GM12878 (cell line): ENCODE data around the gene AFF2. TPM values are rescaled to one million over a fixed set of nuclear protein-coding genes. Genes with fewer than 3 reads are reported as not detected.

ENCODE experiments used
- ATAC-seq: fragments of 200-7000 bp; cut with Tn5 transposase; 3 replicates; pipeline ENCODE4 v1.9.1; 2020; ENCODE audit warnings: mild to moderate bottlenecking, moderate library complexity
- BruUV-seq: library from RNA; stranded (reverse); fragments of 400-500 nt; replicated peaks from 2 replicates; lab custom pipeline; 2021; lab: Mats Ljungman, UMichigan
- CTCF ChIA-PET: fragments of 300-600 bp; sonication (Branson Sonifier 250); formaldehyde crosslinking; extraction: SDS; loops from one replicate; lab custom pipeline; 2021; ENCODE audit warnings: inconsistent platforms; lab: Yijun Ruan, JAX
- POLR2A ChIA-PET: fragments of 350-600 bp; formaldehyde crosslinking; extraction: SDS; loops from one replicate; lab custom pipeline; 2021; ENCODE audit warnings: inconsistent platforms; lab: Charles Lee
- RAD21 ChIA-PET: fragments of 300-600 bp; sonication (Branson Sonifier 250); formaldehyde crosslinking; loops from one replicate; lab custom pipeline; 2023; ENCODE audit warnings: antibody characterized with exemption; ENCODE audit not compliant: unreplicated experiment; lab: Charles Lee
- SMC1A ChIA-PET: fragments of 300-600 bp; sonication (Branson Sonifier 250); formaldehyde crosslinking; loops from one replicate; lab custom pipeline; 2023; ENCODE audit not compliant: unreplicated experiment, uncharacterized antibody; lab: Charles Lee
- DNase-seq: peaks from one replicate; pipeline ENCODE4 v3.0.0-alpha.2; 2011; ENCODE audit warnings: low read depth, low spot score
- FAIRE-seq: peaks from 3 replicates; lab custom pipeline; 2011; peaks lifted over from hg19 to GRCh38; lab: Jason Lieb, UNC
- H2AFZ ChIP-seq: 2 replicates; pipeline ENCODE4 v1.6.0; 2011; ENCODE audit warnings: low read depth, low read length, control low read depth; ENCODE audit not compliant: control insufficient read depth
- H3K27ac ChIP-seq: 2 replicates; pipeline ENCODE4 v1.5.1; 2011; ENCODE audit warnings: control low read depth; ENCODE audit not compliant: control insufficient read depth, insufficient read depth
- H3K27me3 ChIP-seq, 2 experiments: replicated peaks in 1 of 2; 2 replicates each; pipeline versions ENCODE4 v1.6.0 to v1.6.1; 2011; ENCODE audit warnings: low read length in 1 of 2; ENCODE audit not compliant: control insufficient read depth in 2 of 2, insufficient read depth in 2 of 2
- H3K36me3 ChIP-seq, 2 experiments: 2 replicates each; pipeline ENCODE4 v1.5.1; 2011; ENCODE audit warnings: low read length in 1 of 2; ENCODE audit not compliant: control insufficient read depth in 2 of 2, insufficient read depth in 2 of 2
- H3K4me1 ChIP-seq: 2 replicates; pipeline ENCODE4 v1.6.1; 2011; ENCODE audit warnings: mild to moderate bottlenecking, low read length, moderate library complexity, mixed read lengths; ENCODE audit not compliant: control insufficient read depth, insufficient read depth
- H3K4me2 ChIP-seq: 2 replicates; pipeline ENCODE4 v1.6.0; 2011; ENCODE audit warnings: control low read depth; ENCODE audit not compliant: control insufficient read depth, insufficient read depth
- H3K4me3 ChIP-seq: fragments of 200-600 bp; sonication (generic); 2 replicates; pipeline ENCODE4 v1.5.1; 2016
- H3K79me2 ChIP-seq: 2 replicates; pipeline ENCODE4 v1.6.0; 2011; ENCODE audit warnings: low read length; ENCODE audit not compliant: control insufficient read depth, insufficient read depth
- H3K9ac ChIP-seq: 2 replicates; pipeline ENCODE4 v1.8.0; 2011; ENCODE audit warnings: low read length, control low read depth, mixed read lengths; ENCODE audit not compliant: control insufficient read depth, insufficient read depth
- H3K9me3 ChIP-seq: replicated peaks from 3 replicates; pipeline ENCODE4 v1.5.1; 2011; ENCODE audit warnings: mild to moderate bottlenecking, low read length; ENCODE audit not compliant: control insufficient read depth, insufficient read depth
- H4K20me1 ChIP-seq: 2 replicates; pipeline ENCODE4 v1.6.0; 2011; ENCODE audit not compliant: control insufficient read depth, insufficient read depth
- ATF7 ChIP-seq: fragments of 450-650 bp; IDR thresholded peaks from 2 replicates; pipeline ENCODE4 v1.6.1; 2016; ENCODE audit warnings: low read depth, mild to moderate bottlenecking
- CHD2 ChIP-seq: IDR thresholded peaks from 2 replicates; pipeline ENCODE4 v1.6.1; 2011; ENCODE audit warnings: low read depth, low read length, improper control_type of control experiment, borderline replicate concordance
- GABPA ChIP-seq: IDR thresholded peaks from 2 replicates; pipeline ENCODE4 v1.6.1; 2014; ENCODE audit warnings: antibody characterized with exemption, low read depth, mild to moderate bottlenecking, inconsistent platforms
- GATAD2B ChIP-seq: fragments of 450-650 bp; conservative IDR thresholded peaks from 2 replicates; pipeline ENCODE4 v1.6.1; 2017; ENCODE audit warnings: low read depth, mild to moderate bottlenecking, moderate library complexity
- IKZF1 ChIP-seq: fragments of 450-650 bp; conservative IDR thresholded peaks from 2 replicates; pipeline ENCODE4 v1.6.1; 2017; ENCODE audit warnings: antibody characterized with exemption, mild to moderate bottlenecking
- KDM1A ChIP-seq: fragments of 200-600 bp; sonication (generic); IDR thresholded peaks from 2 replicates; pipeline ENCODE4 v1.6.1; 2016; ENCODE audit warnings: borderline replicate concordance
- NR2F1 ChIP-seq: fragments of 450-650 bp; conservative IDR thresholded peaks from 2 replicates; pipeline ENCODE4 v1.6.1; 2017; ENCODE audit warnings: mild to moderate bottlenecking
- NRF1 ChIP-seq: conservative IDR thresholded peaks from 2 replicates; pipeline ENCODE4 v1.6.1; 2011; ENCODE audit warnings: mild to moderate bottlenecking, low read depth, low read length, improper control_type of control experiment
- RUNX3 ChIP-seq: IDR thresholded peaks from 2 replicates; pipeline ENCODE4 v1.6.1; 2012; ENCODE audit warnings: low read length, inconsistent platforms
- ZNF217 ChIP-seq: fragments of 450-650 bp; IDR thresholded peaks from 2 replicates; pipeline ENCODE4 v1.6.1; 2017; ENCODE audit warnings: antibody characterized with exemption, mild to moderate bottlenecking
- WGBS: methylation state at CpG from one replicate; pipeline ENCODE4 v1.1.6; 2016; ENCODE audit warnings: low lambda C conversion rate; ENCODE audit not compliant: insufficient replicate concordance, insufficient coverage; ENCODE audit errors: missing lambda C conversion rate; 5-methylcytosine and 5-hydroxymethylcytosine counted together
- in situ Hi-C: fragments of 300-500 bp; cut with MboI; formaldehyde crosslinking; loops from 9 replicates; pipeline ENCODE4 v1.14.3; 2018; ENCODE audit warnings: mixed read lengths
- intact Hi-C: fragments of 100-400 bp; cut with micrococcal nuclease; formaldehyde crosslinking; loops from one replicate; pipeline ENCODE4 v1.14.2; 2022; ENCODE audit not compliant: unreplicated experiment
- polyA plus RNA-seq, 11 experiments: library from polyadenylated mRNA; depleted of rRNA in 4 of 11; unstranded in 6 of 11; stranded (reverse) in 5 of 11; fragments of >200 nt; fragmentation: Nextera tagmentation in 4 of 11; fragmentation: Illumina TruSeq in 1 of 11; extraction: Ambion mirVana in 4 of 11; extraction: Trizol in 1 of 11; gene quantifications; 1 replicate in 1 of 11; 2 replicates in 10 of 11; pipeline versions ENCODE4 v1.2.1 to v1.2.3, GENCODE V29; 2011 to 2016; ENCODE audit warnings: inconsistent platforms in 2 of 11, missing spikeins in 2 of 11, low read depth in 1 of 11
- total RNA-seq, 4 experiments: library from RNA; depleted of rRNA in 3 of 4; stranded (reverse); fragments of >200 nt in 3 of 4; fragmentation: Illumina TruSeq in 1 of 4; extraction: Trizol in 1 of 4; gene quantifications; 2 replicates each; pipeline versions ENCODE4 v1.2.1 to v1.2.3, GENCODE V29; 2013 to 2021
- TF ChIP-seq, protein P1 (sequence below): IDR thresholded peaks from 2 replicates; pipeline ENCODE4 v1.6.1; 2011; ENCODE audit warnings: mild to moderate bottlenecking, low read depth, low read length, moderate library complexity; ENCODE audit not compliant: insufficient replicate concordance

AFF2 gene
- total and polyA plus RNA-seq, 10 of the 15 experiments (the other 5 are each of a cell fraction or from before 2014, with no cell fraction given), result under 0.01 to 0.03 TPM; not detected in 8

- H3K27me3 ChIP-seq, result peaks cover 0 to 5% of the 10 kb centered on the region in 2 experiments; a peak in 3 of 4 replicates
- intact Hi-C loops (no loop called here), in situ Hi-C loops (no loop called here)
- H2AFZ ChIP-seq, result no peak overlapping the region
- no peak overlapping the region for H3K9ac ChIP-seq
- ChIA-PET RAD21 (no interaction called here), SMC1A (interaction anchor here (0.5 kb wide), 1 partner anchor 511 kb away, joined by 3 read pairs; no protein-coding TSS in a partner anchor), CTCF (no interaction called here), POLR2A (no interaction called here)
- H3K4me3 ChIP-seq, result no peak overlapping the region
- no peak overlapping the region for H3K4me2 ChIP-seq
- no peak for TF ChIP-seq KDM1A
- TF ChIP-seq GATAD2B, result no peak
- no peak for TF ChIP-seq ATF7
- TF ChIP-seq, protein P1, sequence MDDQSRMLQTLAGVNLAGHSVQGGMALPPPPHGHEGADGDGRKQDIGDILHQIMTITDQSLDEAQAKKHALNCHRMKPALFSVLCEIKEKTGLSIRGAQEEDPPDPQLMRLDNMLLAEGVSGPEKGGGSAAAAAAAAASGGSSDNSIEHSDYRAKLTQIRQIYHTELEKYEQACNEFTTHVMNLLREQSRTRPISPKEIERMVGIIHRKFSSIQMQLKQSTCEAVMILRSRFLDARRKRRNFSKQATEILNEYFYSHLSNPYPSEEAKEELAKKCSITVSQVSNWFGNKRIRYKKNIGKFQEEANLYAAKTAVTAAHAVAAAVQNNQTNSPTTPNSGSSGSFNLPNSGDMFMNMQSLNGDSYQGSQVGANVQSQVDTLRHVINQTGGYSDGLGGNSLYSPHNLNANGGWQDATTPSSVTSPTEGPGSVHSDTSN, result no peak
- no peak for TF ChIP-seq RUNX3
- no peak for TF ChIP-seq CHD2
- TF ChIP-seq ZNF217, result no peak
- no peak for TF ChIP-seq GABPA
- TF ChIP-seq NRF1, result no peak
- TF ChIP-seq NR2F1, result no peak
- no peak for TF ChIP-seq IKZF1
- H3K27ac ChIP-seq, result no peak overlapping the region
- FAIRE-seq (no peak), DNase-seq (no peak), ATAC-seq (no peak)
- H3K36me3 ChIP-seq, result no peaks in the 10 kb centered on the region
- no TSS peak for BruUV-seq
- no peaks in the 10 kb centered on the region; the same call in 2 of the 3 replicates for H3K9me3 ChIP-seq
- WGBS, result 78% methylated on average over 31 of the region's 35 CpGs
- no peaks in the 10 kb centered on the region for H3K79me2 ChIP-seq
- no peaks in the 10 kb centered on the region for H4K20me1 ChIP-seq
- H3K4me1 ChIP-seq, result no peaks in the 10 kb centered on the region
Observed at GRCh38 chrX:148499638-148500422, 587 bp upstream of the AFF2 start.
